Measurements from ENCODE around the gene GOLGA8J. TPM values are rescaled to one million over a fixed set of nuclear protein-coding genes. Genes with fewer than 3 reads are reported as not detected.

The GOLGA8J gene
- total RNA-seq, 1 donor from 2014 or later, result not detected

Small RNA genes lying within 50 kb of the gene (small RNA-seq; reads per million reads assigned to genes)
- not detected for gene RF00096
- gene RN7SL673P, result not detected

Other genes starting within 250 kb of the GOLGA8J start
- not detected for gene GOLGA8T, start 52.1 kb downstream of the GOLGA8J start, total RNA-seq

Data from skeletal muscle tissue (tissue), 2 donors.